SK-N-SH (cell line): ENCODE measurements around the gene RDH16. TPM values are rescaled to one million over a fixed set of nuclear protein-coding genes. Genes with fewer than 3 reads are reported as not detected.

Experiments
- CTCF ChIA-PET: fragments of 300-600, 350-600 bp; formaldehyde crosslinking; extraction: SDS; loops from one replicate; lab custom pipeline; 2021; lab: Yijun Ruan, JAX
- POLR2A ChIA-PET: fragments of 350-600 bp; sonication (Branson Sonifier 250); formaldehyde crosslinking; extraction: SDS; loops from one replicate; lab custom pipeline; 2020; ENCODE audit warnings: antibody characterized with exemption, inconsistent platforms; lab: Yijun Ruan, JAX
- DNase-seq: peaks from one replicate; pipeline ENCODE4 v3.0.0; 2012
- H2AFZ ChIP-seq: fragments of 200-600 bp; sonication (generic); 2 replicates; pipeline ENCODE4 v1.8.1; 2016; ENCODE audit warnings: antibody characterized with exemption, mild to moderate bottlenecking, low read depth
- H3F3A ChIP-seq: fragments of 200-600 bp; sonication (generic); replicated peaks from 2 replicates; pipeline ENCODE3; 2016; ENCODE audit warnings: antibody characterized with exemption, mild to moderate bottlenecking; ENCODE audit not compliant: insufficient read depth
- H3K27ac ChIP-seq, 2 experiments: fragments of 200-500 bp in 1 of 2; fragments of 200-600 bp in 1 of 2; sonication (Bioruptor generic) in 1 of 2; sonication (generic), shearing (Covaris generic) in 1 of 2; 2 replicates each; pipeline versions ENCODE4 v1.5.1 to v1.6.1; 2014 to 2016; ENCODE audit warnings: low read depth in 2 of 2, inconsistent platforms in 1 of 2, low read length in 1 of 2, mild to moderate bottlenecking in 1 of 2, mixed read lengths in 1 of 2
- H3K27me3 ChIP-seq: fragments of 200-600 bp; sonication (generic), shearing (Covaris generic); 2 replicates; pipeline ENCODE4 v1.6.1; 2016; ENCODE audit warnings: mixed run types; ENCODE audit not compliant: insufficient read depth
- H3K36me3 ChIP-seq, 2 experiments: fragments of 200-500 bp in 1 of 2; fragments of 200-600 bp in 1 of 2; sonication (Bioruptor generic) in 1 of 2; sonication (generic) in 1 of 2; replicated peaks in 1 of 2; 2 replicates each; pipeline versions ENCODE3 to v1.5.1; 2014 to 2016; ENCODE audit warnings: low read length in 1 of 2, mild to moderate bottlenecking in 1 of 2; ENCODE audit not compliant: insufficient read depth in 2 of 2, control insufficient read depth in 1 of 2
- H3K4me1 ChIP-seq, 2 experiments: fragments of 200-500 bp in 1 of 2; fragments of 200-600 bp in 1 of 2; sonication (Bioruptor generic) in 1 of 2; sonication (generic), shearing (Covaris generic) in 1 of 2; 2 replicates each; pipeline versions ENCODE4 v1.5.1 to v1.6.1; 2014 to 2016; ENCODE audit warnings: low read depth in 1 of 2, low read length in 1 of 2, mixed run types in 1 of 2; ENCODE audit not compliant: insufficient read depth in 2 of 2, control insufficient read depth in 1 of 2
- H3K4me2 ChIP-seq: fragments of 200-600 bp; sonication (generic), shearing (Covaris generic); 2 replicates; pipeline ENCODE4 v1.6.1; 2017; ENCODE audit warnings: mixed run types
- H3K4me3 ChIP-seq, 2 experiments: fragments of 200-500 bp in 1 of 2; fragments of 200-600 bp in 1 of 2; sonication (Bioruptor generic) in 1 of 2; sonication (generic), shearing (Covaris generic) in 1 of 2; 2 replicates each; pipeline versions ENCODE4 v1.5.1 to v1.8.1; 2014 to 2016; ENCODE audit warnings: low read depth in 2 of 2, inconsistent platforms in 1 of 2, low read length in 1 of 2, mild to moderate bottlenecking in 1 of 2, mixed read lengths in 1 of 2, moderate library complexity in 1 of 2
- H3K79me2 ChIP-seq: fragments of 200-600 bp; sonication (generic); 2 replicates; pipeline ENCODE4 v1.8.1; 2017; ENCODE audit warnings: mild to moderate bottlenecking; ENCODE audit not compliant: insufficient read depth
- H3K9ac ChIP-seq: fragments of 200-600 bp; sonication (generic); 2 replicates; pipeline ENCODE4 v1.6.1; 2017; ENCODE audit warnings: mixed run types
- H3K9me2 ChIP-seq: fragments of 200-600 bp; sonication (generic); 2 replicates; pipeline ENCODE4 v1.6.1; 2017; ENCODE audit warnings: mixed run types
- H3K9me3 ChIP-seq: fragments of 200-600 bp; sonication (generic); 2 replicates; pipeline ENCODE4 v1.6.1; 2017; ENCODE audit warnings: mixed run types, mild to moderate bottlenecking, moderate library complexity
- H4K20me1 ChIP-seq: fragments of 200-600 bp; sonication (generic); 2 replicates; pipeline ENCODE4 v1.6.1; 2017; ENCODE audit warnings: mild to moderate bottlenecking, mixed run types; ENCODE audit not compliant: insufficient read depth
- EP300 ChIP-seq, 2 experiments: IDR thresholded peaks; 2 replicates each; pipeline versions ENCODE4 v1.4.0 to v1.6.1; 2012; ENCODE audit warnings: borderline replicate concordance in 1 of 2, low read depth in 1 of 2, low read length in 1 of 2
- GABPA ChIP-seq: IDR thresholded peaks from 2 replicates; pipeline ENCODE4 v1.4.0; 2012; ENCODE audit warnings: low read depth, mild to moderate bottlenecking
- GATA2 ChIP-seq: sonication (generic); formaldehyde crosslinking; IDR thresholded peaks from 2 replicates; pipeline ENCODE4 v1.5.0; 2020; ENCODE audit warnings: mild to moderate bottlenecking, missing genetic modification reagents
- JUND ChIP-seq: IDR thresholded peaks from 2 replicates; pipeline ENCODE4 v1.4.0; 2012
- MEF2A ChIP-seq: IDR thresholded peaks from 2 replicates; pipeline ENCODE4 v1.4.0; 2012; ENCODE audit warnings: low read depth, borderline replicate concordance
- MXI1 ChIP-seq: IDR thresholded peaks from 2 replicates; pipeline ENCODE4 v1.6.1; 2012; ENCODE audit warnings: mild to moderate bottlenecking, low read depth, low read length, improper control_type of control experiment
- NRF1 ChIP-seq: IDR thresholded peaks from 2 replicates; pipeline ENCODE4 v1.6.1; 2012; ENCODE audit warnings: low read depth, mild to moderate bottlenecking, low read length
- PBX3 ChIP-seq: IDR thresholded peaks from 2 replicates; pipeline ENCODE4; 2012
- RXRA ChIP-seq: IDR thresholded peaks from 2 replicates; pipeline ENCODE4 v1.4.0; 2012; ENCODE audit warnings: low read depth, mild to moderate bottlenecking, borderline replicate concordance
- SIN3A ChIP-seq: IDR thresholded peaks from 2 replicates; pipeline ENCODE4 v1.6.1; 2012; ENCODE audit warnings: low read depth, mild to moderate bottlenecking, low read length, moderate library complexity, borderline replicate concordance
- TAF1 ChIP-seq: IDR thresholded peaks from 2 replicates; pipeline ENCODE4 v1.6.1; 2012; ENCODE audit warnings: low read depth, mild to moderate bottlenecking, low read length, moderate library complexity, borderline replicate concordance
- TCF12 ChIP-seq: IDR thresholded peaks from 2 replicates; pipeline ENCODE4 v1.4.0; 2012
- TEAD4 ChIP-seq: IDR thresholded peaks from 2 replicates; pipeline ENCODE4 v1.4.0; 2012; ENCODE audit warnings: mild to moderate bottlenecking, borderline replicate concordance; ENCODE audit not compliant: insufficient read depth
- USF1 ChIP-seq: IDR thresholded peaks from 2 replicates; pipeline ENCODE4 v1.4.0; 2012; ENCODE audit warnings: low read depth, borderline replicate concordance
- WGBS: methylation state at CpG from one replicate; pipeline ENCODE4 v1.1.6; 2017; ENCODE audit warnings: low lambda C conversion rate; 5-methylcytosine and 5-hydroxymethylcytosine counted together
- polyA plus RNA-seq, 3 experiments: library from polyadenylated mRNA; depleted of rRNA; stranded (reverse); fragments of >200 nt; gene quantifications; 2 replicates each; pipeline ENCODE4 v1.2.3, GENCODE V29; 2012
- TF ChIP-seq, protein P1 (sequence below): fragments of 150-350 bp; IDR thresholded peaks from 2 replicates; pipeline ENCODE4 v1.6.1; 2016; ENCODE audit warnings: mild to moderate bottlenecking, low read depth, low read length

RDH16 gene
- polyA plus RNA-seq, 1 of the 3 experiments (the other 2 are of a cell fraction) = 0.12 TPM

GRCh38 chr12:56928262-56928661 lies 29.1 kb downstream of the RDH16 start:
- Histone ChIP-seq H3K4me2 (no peak overlapping the region), H3K27me3 (peaks cover 5% of the 10 kb centered on the region; the same call in 1 of the 2 replicates), H3K9me3 (no peaks in the 10 kb centered on the region), H2AFZ (no peak overlapping the region)
- TF ChIP-seq PBX3 (no peak), TAF1 (no peak)
- TF ChIP-seq, all 33 proteins: peak for 0
- no peak overlapping the region for H3K9ac ChIP-seq
- H4K20me1 ChIP-seq = no peaks in the 10 kb centered on the region
- no peaks in the 10 kb centered on the region for H3F3A ChIP-seq
- H3K4me3 ChIP-seq = no peak overlapping the region
- no peak overlapping the region for H3K27ac ChIP-seq
- H3K4me1 ChIP-seq = peaks cover 0 to 4% of the 10 kb centered on the region in 2 experiments; a peak in 3 of 4 replicates
- no peaks in the 10 kb centered on the region for H3K79me2 ChIP-seq
- H3K36me3 ChIP-seq = no peaks in the 10 kb centered on the region
- WGBS = 80% methylated on average over 3 of the region's 3 CpGs
- ChIA-PET CTCF (interaction anchor here (0.6 to 1.0 kb wide), 2 partner anchors 170 to 953 kb away, joined by 3 read pairs; no protein-coding TSS in a partner anchor), POLR2A (no interaction called here)
- H3K9me2 ChIP-seq = no peaks in the 10 kb centered on the region
- no peak for DNase-seq

- H3K4me3 ChIP-seq = no peak overlapping the region
- H3K4me1 ChIP-seq = peaks cover 0 to 4% of the 10 kb centered on the region in 2 experiments; a peak in 2 of 4 replicates
- no peak overlapping the region for H3K4me2 ChIP-seq
- ChIA-PET POLR2A (no interaction called here), CTCF (interaction anchor here (1.0 to 1.2 kb wide), 2 partner anchors 60 to 169 kb away, joined by 3 read pairs; no protein-coding TSS in a partner anchor)
- no peaks in the 10 kb centered on the region for H3K9me2 ChIP-seq
- no peak overlapping the region for H3K27ac ChIP-seq
- H2AFZ ChIP-seq = no peak overlapping the region
- no peaks in the 10 kb centered on the region for H3F3A ChIP-seq
- H4K20me1 ChIP-seq = no peaks in the 10 kb centered on the region
- H3K9me3 ChIP-seq = no peaks in the 10 kb centered on the region
- 34% methylated on average over 4 of the region's 4 CpGs for WGBS
- H3K9ac ChIP-seq = no peak overlapping the region
- H3K36me3 ChIP-seq = no peaks in the 10 kb centered on the region
- peaks cover 5% of the 10 kb centered on the region; the same call in 1 of the 2 replicates for H3K27me3 ChIP-seq
- no peak for DNase-seq
- TF ChIP-seq MXI1 = no peak
- TF ChIP-seq, protein P1, sequence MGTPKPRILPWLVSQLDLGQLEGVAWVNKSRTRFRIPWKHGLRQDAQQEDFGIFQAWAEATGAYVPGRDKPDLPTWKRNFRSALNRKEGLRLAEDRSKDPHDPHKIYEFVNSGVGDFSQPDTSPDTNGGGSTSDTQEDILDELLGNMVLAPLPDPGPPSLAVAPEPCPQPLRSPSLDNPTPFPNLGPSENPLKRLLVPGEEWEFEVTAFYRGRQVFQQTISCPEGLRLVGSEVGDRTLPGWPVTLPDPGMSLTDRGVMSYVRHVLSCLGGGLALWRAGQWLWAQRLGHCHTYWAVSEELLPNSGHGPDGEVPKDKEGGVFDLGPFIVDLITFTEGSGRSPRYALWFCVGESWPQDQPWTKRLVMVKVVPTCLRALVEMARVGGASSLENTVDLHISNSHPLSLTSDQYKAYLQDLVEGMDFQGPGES = no peak
- no peak for TF ChIP-seq GABPA
- no peak for TF ChIP-seq RXRA
- no peak for TF ChIP-seq USF1
- TF ChIP-seq EP300 (IDR thresholded peaks at IDR 0.05; ENCODE audit: borderline replicate concordance in 1 of 2, low read depth in 1 of 2, low read length in 1 of 2) = no peak
- no peak for TF ChIP-seq GATA2 (CRISPR knock-in tag)
- TF ChIP-seq TAF1 = no peak
- TF ChIP-seq NRF1 = no peak
- TF ChIP-seq JUND = no peak
- no peak for TF ChIP-seq TCF12
- TF ChIP-seq MEF2A = no peak
- no peak for TF ChIP-seq TEAD4
- no peak for TF ChIP-seq SIN3A
- TF ChIP-seq, all 33 proteins: peak for 0
- no peaks in the 10 kb centered on the region for H3K79me2 ChIP-seq
These were observed 30.1 kb downstream of the RDH16 start for GRCh38 chr12:56927281-56927680.
